IMR-90 (cell line): Measurements from ENCODE around the gene NRCAM. TPM values are rescaled to one million over a fixed set of nuclear protein-coding genes. Genes with fewer than 3 reads are reported as not detected.
A peak's percentile ranks its signal among the peaks of the same experiment; 100 is the strongest.

ENCODE experiments used
- ATAC-seq: fragments of 200-7000 bp; cut with Tn5 transposase; 2 replicates; pipeline ENCODE4 v1.9.1; 2020; ENCODE audit warnings: low read depth, mild to moderate bottlenecking, moderate library complexity
- BruUV-seq: library from RNA; stranded (reverse); fragments of 400-500 nt; replicated peaks from 2 replicates; lab custom pipeline; 2021; lab: Mats Ljungman, UMichigan
- CTCF ChIA-PET: fragments of 300-600 bp; formaldehyde crosslinking; extraction: SDS; loops from one replicate; lab custom pipeline; 2021; ENCODE audit warnings: antibody characterized with exemption; lab: Yijun Ruan, JAX
- POLR2A ChIA-PET: fragments of 300-600 bp; sonication (Branson Sonifier 250); formaldehyde crosslinking; loops from one replicate; lab custom pipeline; 2022; ENCODE audit warnings: antibody characterized with exemption; ENCODE audit not compliant: unreplicated experiment; lab: Charles Lee
- DNase-seq: peaks from one replicate; pipeline ENCODE4 v3.0.0; 2013
- H2AFZ ChIP-seq: replicated peaks from 2 replicates; pipeline ENCODE3; 2013; ENCODE audit warnings: low read length, mild to moderate bottlenecking; ENCODE audit not compliant: poor library complexity
- H2AK5ac ChIP-seq: 2 replicates; pipeline ENCODE4 v1.6.1; 2013; ENCODE audit warnings: low read depth, low read length, inconsistent platforms
- H2AK9ac ChIP-seq: replicated peaks from 2 replicates; pipeline ENCODE3; 2013; ENCODE audit warnings: mild to moderate bottlenecking, low read depth, low read length, moderate library complexity; ENCODE audit not compliant: poor library complexity
- H2BK120ac ChIP-seq: 2 replicates; pipeline ENCODE4 v1.6.1; 2013; ENCODE audit warnings: low read depth, low read length, inconsistent platforms
- H2BK15ac ChIP-seq: 3 replicates; pipeline ENCODE4 v1.6.1; 2013; ENCODE audit warnings: low read depth, low read length, inconsistent platforms
- H2BK20ac ChIP-seq: 2 replicates; pipeline ENCODE4 v1.6.1; 2013; ENCODE audit warnings: low read depth, mild to moderate bottlenecking, inconsistent platforms, low read length, moderate library complexity
- H2BK5ac ChIP-seq: 2 replicates; pipeline ENCODE4 v1.6.1; 2013; ENCODE audit warnings: mild to moderate bottlenecking, low read depth, low read length, inconsistent platforms; ENCODE audit not compliant: poor library complexity, severe bottlenecking
- H3K14ac ChIP-seq: replicated peaks from 2 replicates; pipeline ENCODE4 v1.6.1; 2013; ENCODE audit warnings: low read depth, low read length, inconsistent platforms
- H3K18ac ChIP-seq: 2 replicates; pipeline ENCODE4 v1.6.1; 2013; ENCODE audit warnings: low read depth, low read length, control low read depth
- H3K23ac ChIP-seq: 2 replicates; pipeline ENCODE4 v1.6.1; 2013; ENCODE audit warnings: low read depth, low read length, inconsistent platforms
- H3K27ac ChIP-seq: 2 replicates; pipeline ENCODE4 v1.5.1; 2013; ENCODE audit warnings: mild to moderate bottlenecking, control low read depth, low read length; ENCODE audit not compliant: insufficient read depth
- H3K27me3 ChIP-seq: 2 replicates; pipeline ENCODE4 v1.6.1; 2013; ENCODE audit warnings: low read length; ENCODE audit not compliant: control insufficient read depth, insufficient read depth
- H3K36me3 ChIP-seq: 2 replicates; pipeline ENCODE4 v1.6.1; 2013; ENCODE audit warnings: low read length, mixed read lengths; ENCODE audit not compliant: control insufficient read depth, insufficient read depth
- H3K4ac ChIP-seq: 2 replicates; pipeline ENCODE4 v1.6.1; 2013; ENCODE audit warnings: low read depth, low read length, inconsistent platforms
- H3K4me1 ChIP-seq: 2 replicates; pipeline ENCODE4 v1.6.1; 2013; ENCODE audit warnings: low read length, mixed read lengths; ENCODE audit not compliant: control insufficient read depth, insufficient read depth
- H3K4me2 ChIP-seq: 2 replicates; pipeline ENCODE4 v1.6.1; 2013; ENCODE audit warnings: low read depth, mild to moderate bottlenecking, control low read depth, low read length, moderate library complexity
- H3K4me3 ChIP-seq: 2 replicates; pipeline ENCODE4 v1.5.1; 2013; ENCODE audit warnings: low read depth, mild to moderate bottlenecking, control low read depth, low read length, moderate library complexity; ENCODE audit not compliant: insufficient read depth
- H3K56ac ChIP-seq: 2 replicates; pipeline ENCODE4 v1.6.1; 2013; ENCODE audit warnings: low read length, inconsistent platforms; ENCODE audit not compliant: insufficient read depth; ENCODE audit errors: extremely low read depth
- H3K79me1 ChIP-seq, 2 experiments: 2 replicates each; pipeline ENCODE4 v1.6.1; 2013; ENCODE audit warnings: low read length in 2 of 2, inconsistent platforms in 1 of 2, low read depth in 1 of 2
- H3K9ac ChIP-seq: 2 replicates; pipeline ENCODE4 v1.6.1; 2013; ENCODE audit warnings: low read depth, low read length, control low read depth
- H3K9me1 ChIP-seq: 2 replicates; pipeline ENCODE4 v1.6.1; 2013; ENCODE audit warnings: low read length, inconsistent platforms; ENCODE audit not compliant: insufficient read depth
- H3K9me3 ChIP-seq: 2 replicates; pipeline ENCODE4 v1.6.1; 2013; ENCODE audit warnings: low read length; ENCODE audit not compliant: control insufficient read depth, insufficient read depth
- H4K20me1 ChIP-seq: 2 replicates; pipeline ENCODE4 v1.6.1; 2013; ENCODE audit warnings: low read length, inconsistent platforms; ENCODE audit not compliant: insufficient read depth
- H4K5ac ChIP-seq: 2 replicates; pipeline ENCODE4 v1.6.1; 2013; ENCODE audit warnings: mild to moderate bottlenecking, low read depth, low read length, control low read depth
- H4K8ac ChIP-seq, 2 experiments: 2 replicates each; pipeline ENCODE4 v1.6.1; 2013; ENCODE audit warnings: low read depth in 2 of 2, low read length in 2 of 2, control low read depth in 1 of 2, inconsistent platforms in 1 of 2
- H4K91ac ChIP-seq: 2 replicates; pipeline ENCODE4 v1.6.1; 2013; ENCODE audit warnings: low read depth, low read length, inconsistent platforms; ENCODE audit not compliant: insufficient read depth
- CEBPB ChIP-seq: IDR thresholded peaks from 2 replicates; pipeline ENCODE4 v1.6.1; 2012; ENCODE audit warnings: low read depth, low read length, improper control_type of control experiment
- RAD21 ChIP-seq: IDR thresholded peaks from 2 replicates; pipeline ENCODE4 v1.6.1; 2012; ENCODE audit warnings: low read length, improper control_type of control experiment
- WGBS, 2 experiments: methylation state at CpG; one replicate each; pipeline versions ENCODE4 v1.1.5 to v1.1.7; 2013; ENCODE audit warnings: missing lambda C conversion rate in 2 of 2; ENCODE audit not compliant: insufficient read length in 1 of 2; ENCODE audit errors: extremely low coverage in 2 of 2; 5-methylcytosine and 5-hydroxymethylcytosine counted together
- dilution Hi-C: fragments of 300-500 bp; cut with HindIII; formaldehyde crosslinking; loops from one replicate; pipeline ENCODE4 v1.14.3; 2018; ENCODE audit warnings: low sequenced_read_pairs; ENCODE audit not compliant: unreplicated experiment
- in situ Hi-C: fragments of 300-500 bp; cut with MboI; formaldehyde crosslinking; loops from 3 replicates; pipeline ENCODE4 v1.14.3; 2019; ENCODE audit warnings: low sequenced_read_pairs, inconsistent platforms, mixed read lengths
- intact Hi-C: fragments of 100-400 bp; cut with micrococcal nuclease; formaldehyde crosslinking; loops from 2 replicates; pipeline ENCODE4 v1.10.0; 2022
- polyA plus RNA-seq, 3 experiments: library from polyadenylated mRNA; depleted of rRNA; stranded (reverse); fragments of >200 nt; gene quantifications; 2 replicates each; pipeline ENCODE4 v1.2.3, GENCODE V29; 2012; ENCODE audit warnings: low replicate concordance in 1 of 3
- total RNA-seq: library from RNA; depleted of rRNA; stranded (reverse); fragments of >200 nt; gene quantifications from 2 replicates; pipeline ENCODE4 v1.2.3, GENCODE V29; 2012
- TF ChIP-seq, protein P1 (sequence below): fragments of 150-350 bp; IDR thresholded peaks from 2 replicates; pipeline ENCODE4 v1.6.1; 2016; ENCODE audit warnings: low read depth, mild to moderate bottlenecking, low read length, moderate library complexity, borderline replicate concordance

NRCAM gene
- total and polyA plus RNA-seq, 2 of the 4 experiments (the other 2 are of a cell fraction): 0.46 to 1.1 TPM

DNA sequence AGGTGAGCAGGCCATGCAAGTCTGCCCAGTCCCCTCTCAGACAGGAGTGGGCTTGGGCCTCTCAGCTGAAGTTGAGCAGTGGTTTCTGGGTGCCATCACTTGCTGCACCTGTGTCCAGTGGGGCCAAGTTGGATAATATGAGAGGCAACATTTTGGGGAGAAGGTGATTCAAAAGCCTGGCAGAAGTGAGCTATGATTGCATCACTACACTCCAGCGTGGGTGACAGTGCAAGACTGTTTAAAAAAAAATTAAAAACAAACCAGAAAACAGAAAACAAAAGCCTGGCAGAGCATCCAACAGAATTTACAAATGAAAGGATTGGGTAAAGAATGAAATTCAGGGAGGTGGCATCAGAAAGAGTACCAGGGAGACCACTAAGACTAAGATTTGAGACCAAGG lies 204.5 kb downstream of the NRCAM start:
- no peaks in the 10 kb centered on the region for H4K20me1 ChIP-seq
- no peak overlapping the region for H3K14ac ChIP-seq
- DNase-seq (no peak), ATAC-seq (no peak)
- no peak overlapping the region for H3K9ac ChIP-seq
- dilution Hi-C loops (no loop called here), in situ Hi-C loops (no loop called here), intact Hi-C loops (no loop called here)
- H4K8ac ChIP-seq: no peak overlapping the region
- H3K4me1 ChIP-seq: peaks cover 2% of the 10 kb centered on the region
- no peak overlapping the region for H3K4ac ChIP-seq
- no peaks in the 10 kb centered on the region for H3K79me1 ChIP-seq
- H3K18ac ChIP-seq: no peak overlapping the region
- no CpG with 5 or more reads among the region's 1 CpG for WGBS, 2 experiments
- TF ChIP-seq, protein P1, sequence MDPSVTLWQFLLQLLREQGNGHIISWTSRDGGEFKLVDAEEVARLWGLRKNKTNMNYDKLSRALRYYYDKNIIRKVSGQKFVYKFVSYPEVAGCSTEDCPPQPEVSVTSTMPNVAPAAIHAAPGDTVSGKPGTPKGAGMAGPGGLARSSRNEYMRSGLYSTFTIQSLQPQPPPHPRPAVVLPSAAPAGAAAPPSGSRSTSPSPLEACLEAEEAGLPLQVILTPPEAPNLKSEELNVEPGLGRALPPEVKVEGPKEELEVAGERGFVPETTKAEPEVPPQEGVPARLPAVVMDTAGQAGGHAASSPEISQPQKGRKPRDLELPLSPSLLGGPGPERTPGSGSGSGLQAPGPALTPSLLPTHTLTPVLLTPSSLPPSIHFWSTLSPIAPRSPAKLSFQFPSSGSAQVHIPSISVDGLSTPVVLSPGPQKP: no peak
- peak; percentile 32; the same call in 1 of the 2 replicates for TF ChIP-seq CEBPB
- TF ChIP-seq RAD21: no peak
- no peaks in the 10 kb centered on the region for H3K36me3 ChIP-seq
- H2BK5ac ChIP-seq: no peak overlapping the region
- H2AFZ ChIP-seq: no peak overlapping the region
- CTCF ChIA-PET: no interaction called here
- no peak overlapping the region for H2BK120ac ChIP-seq
- no peak overlapping the region for H3K4me2 ChIP-seq
- no peak overlapping the region for H2AK9ac ChIP-seq
- no peak overlapping the region for H3K4me3 ChIP-seq
- no peak overlapping the region for H3K27ac ChIP-seq
- H4K91ac ChIP-seq: no peak overlapping the region
- H2BK15ac ChIP-seq: no peak overlapping the region
- H3K23ac ChIP-seq: no peak overlapping the region
- POLR2A ChIA-PET: no interaction called here
- BruUV-seq: no TSS peak
- H4K5ac ChIP-seq: no peak overlapping the region
- H3K56ac ChIP-seq: no peak overlapping the region
- H2BK20ac ChIP-seq: no peak overlapping the region
- no peaks in the 10 kb centered on the region for H3K27me3 ChIP-seq
- no peak overlapping the region for H2AK5ac ChIP-seq
- H3K9me1 ChIP-seq: no peaks in the 10 kb centered on the region
- H3K9me3 ChIP-seq: no peaks in the 10 kb centered on the region
